ENCODE results near the gene SYN1.
A peak's percentile ranks its signal among the peaks of the same experiment; 100 is the strongest.

Gene SYN1

GRCh38 chrX:47586043-47586787, 33.4 kb downstream of the SYN1 start:
- TF ChIP-seq ZBTB7A (IDR thresholded peaks at IDR 0.05; ENCODE audit: low read depth) (no peak), EP300 (IDR thresholded peaks at IDR 0.05; ENCODE audit: borderline replicate concordance) (no peak), EGR1 (IDR thresholded peaks at IDR 0.05) (no peak), MAX (IDR thresholded peaks at IDR 0.05) (no peak), USF1 (IDR thresholded peaks at IDR 0.05) (no peak), TAF1 (IDR thresholded peaks at IDR 0.05; ENCODE audit: low read depth) (no peak), TCF12 (IDR thresholded peaks at IDR 0.05; ENCODE audit: low read depth) (no peak)

- TF ChIP-seq USF1 (IDR thresholded peaks at IDR 0.05) (no peak), CREB1 (IDR thresholded peaks at IDR 0.05; ENCODE audit: low read depth) (no peak), REST (IDR thresholded peaks at IDR 0.05; ENCODE audit: low read depth) (no peak), ZBTB7A (IDR thresholded peaks at IDR 0.05; ENCODE audit: low read depth) (no peak), NFIC (IDR thresholded peaks at IDR 0.05) (no peak), EGR1 (IDR thresholded peaks at IDR 0.05) (no peak), RAD21 (IDR thresholded peaks at IDR 0.05; ENCODE audit: low read depth) (no peak), TAF1 (IDR thresholded peaks at IDR 0.05; ENCODE audit: low read depth) (no peak), CEBPB (IDR thresholded peaks at IDR 0.05) (no peak)
These were observed 34.4 kb downstream of the SYN1 start for GRCh38 chrX:47585273-47585672.

GRCh38 chrX:47584714-47585113, 34.9 kb downstream of the SYN1 start:
- TF ChIP-seq EP300 (IDR thresholded peaks at IDR 0.05; ENCODE audit: borderline replicate concordance) (no peak), CEBPB (IDR thresholded peaks at IDR 0.05) (no peak)

- no peak for TF ChIP-seq TEAD4 (IDR thresholded peaks at IDR 0.05)
- no peak for TF ChIP-seq RAD21 (IDR thresholded peaks at IDR 0.05; ENCODE audit: low read depth)
- TF ChIP-seq YY1 (IDR thresholded peaks at IDR 0.05; ENCODE audit: low read depth) = no peak
- no peak for TF ChIP-seq CEBPB (IDR thresholded peaks at IDR 0.05)
- TF ChIP-seq NFIC (IDR thresholded peaks at IDR 0.05) = no peak
- TF ChIP-seq MAX (IDR thresholded peaks at IDR 0.05) = no peak
- TF ChIP-seq USF1 (IDR thresholded peaks at IDR 0.05) = no peak
- no peak for TF ChIP-seq TCF12 (IDR thresholded peaks at IDR 0.05; ENCODE audit: low read depth)
These were observed 36.3 kb downstream of the SYN1 start for GRCh38 chrX:47583240-47583861.

- TF ChIP-seq TAF1 (IDR thresholded peaks at IDR 0.05; ENCODE audit: low read depth) (no peak), EGR1 (IDR thresholded peaks at IDR 0.05) (peak; percentile 75)
These were observed 37.7 kb downstream of the SYN1 start, which contains the start of gene TIMP1 for GRCh38 chrX:47581731-47582647. Gene TIMP1, plus strand, starts transcription at chrX:47582436. Its CDS starts 980 bp downstream, at chrX:47583416.

- TF ChIP-seq TAF1 (IDR thresholded peaks at IDR 0.05; ENCODE audit: low read depth) = no peak
- no peak for TF ChIP-seq NFIC (IDR thresholded peaks at IDR 0.05)
- TF ChIP-seq TCF12 (IDR thresholded peaks at IDR 0.05; ENCODE audit: low read depth) = no peak
- no peak for TF ChIP-seq RAD21 (IDR thresholded peaks at IDR 0.05; ENCODE audit: low read depth)
- TF ChIP-seq USF1 (IDR thresholded peaks at IDR 0.05) = no peak
- TF ChIP-seq CEBPB (IDR thresholded peaks at IDR 0.05) = no peak
- TF ChIP-seq EGR1 (IDR thresholded peaks at IDR 0.05) = no peak
- no peak for TF ChIP-seq EP300 (IDR thresholded peaks at IDR 0.05; ENCODE audit: borderline replicate concordance)
These were observed 40.1 kb downstream of the SYN1 start for GRCh38 chrX:47579537-47579936.

GRCh38 chrX:47578692-47579091, 41.0 kb downstream of the SYN1 start:
- TF ChIP-seq REST (IDR thresholded peaks at IDR 0.05; ENCODE audit: low read depth) = no peak
- no peak for TF ChIP-seq CREB1 (IDR thresholded peaks at IDR 0.05; ENCODE audit: low read depth)
- no peak for TF ChIP-seq EGR1 (IDR thresholded peaks at IDR 0.05)
- no peak for TF ChIP-seq CEBPB (IDR thresholded peaks at IDR 0.05)
- no peak for TF ChIP-seq YY1 (IDR thresholded peaks at IDR 0.05; ENCODE audit: low read depth)
- TF ChIP-seq TCF12 (IDR thresholded peaks at IDR 0.05; ENCODE audit: low read depth) = no peak
- no peak for TF ChIP-seq FOXM1 (IDR thresholded peaks at IDR 0.05; ENCODE audit: borderline replicate concordance, low read depth)
- no peak for TF ChIP-seq EP300 (IDR thresholded peaks at IDR 0.05; ENCODE audit: borderline replicate concordance)
- no peak for TF ChIP-seq TEAD4 (IDR thresholded peaks at IDR 0.05)
- TF ChIP-seq TAF1 (IDR thresholded peaks at IDR 0.05; ENCODE audit: low read depth) = no peak
- TF ChIP-seq MAX (IDR thresholded peaks at IDR 0.05) = no peak
- no peak for TF ChIP-seq RAD21 (IDR thresholded peaks at IDR 0.05; ENCODE audit: low read depth)
- TF ChIP-seq ZBTB7A (IDR thresholded peaks at IDR 0.05; ENCODE audit: low read depth) = no peak
- no peak for TF ChIP-seq USF1 (IDR thresholded peaks at IDR 0.05)
- TF ChIP-seq NFIC (IDR thresholded peaks at IDR 0.05) = no peak

All from Ishikawa (cell line).